HG02678 (cell line): ENCODE results near the gene SLC34A3.
"Not testable (repeated sequence)": the region's sequence is repeated elsewhere in the genome, so short reads cannot be mapped to it uniquely, and the experiment has no call there.

Source experiments
- ATAC-seq: cut with Tn5 transposase; IDR thresholded peaks from one replicate; pipeline ENCODE4 v1.9.1; 2021; ENCODE audit warnings: mild to moderate bottlenecking, moderate library complexity; ENCODE audit not compliant: unreplicated experiment

Gene SLC34A3

DNA sequence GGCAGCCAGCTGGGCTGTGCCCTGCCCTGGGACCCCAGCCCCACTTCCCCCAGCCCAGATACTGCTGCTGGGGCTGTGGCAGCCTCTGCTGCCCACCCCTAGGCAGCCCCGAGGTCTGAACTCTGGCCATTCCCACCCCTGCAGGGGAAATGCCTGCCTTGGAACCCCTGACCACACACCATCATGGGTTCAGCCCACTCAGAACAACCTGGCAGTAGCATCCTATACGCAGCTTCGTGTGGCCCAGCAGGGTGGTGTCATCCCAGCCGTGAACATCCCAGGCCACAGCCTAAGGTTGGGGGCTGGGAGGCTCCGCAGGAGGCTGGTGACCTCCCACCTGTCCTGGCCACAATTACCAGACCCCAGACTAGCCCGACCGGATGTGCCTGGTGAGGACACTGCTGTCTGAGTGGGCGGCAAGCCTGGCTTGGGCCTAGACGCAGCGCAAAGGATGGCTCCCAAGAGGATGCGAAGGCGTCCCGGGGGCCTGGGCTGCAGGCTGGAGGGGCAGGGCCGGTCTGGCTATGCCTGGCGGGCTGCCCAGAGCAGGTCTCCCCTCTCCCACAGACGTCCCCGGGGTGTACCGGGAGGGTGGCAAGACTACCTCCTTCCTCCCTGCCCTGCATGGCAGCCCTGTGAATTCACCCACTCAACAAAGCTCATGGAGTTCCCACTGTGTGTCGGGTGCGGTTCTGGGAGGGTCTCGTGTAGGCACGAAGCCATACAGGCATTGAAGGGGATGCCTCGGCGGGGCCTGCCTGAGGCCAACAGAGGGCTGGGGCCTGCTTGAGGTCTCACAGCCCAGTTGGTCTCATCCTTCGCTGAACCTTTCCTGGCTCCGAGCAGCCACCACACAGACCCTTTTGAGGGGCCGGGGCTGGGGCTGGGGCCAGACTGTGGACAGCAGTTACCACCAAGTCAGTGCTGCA, 1.5 kb upstream of the SLC34A3 start:
- ATAC-seq: no peak

DNA sequence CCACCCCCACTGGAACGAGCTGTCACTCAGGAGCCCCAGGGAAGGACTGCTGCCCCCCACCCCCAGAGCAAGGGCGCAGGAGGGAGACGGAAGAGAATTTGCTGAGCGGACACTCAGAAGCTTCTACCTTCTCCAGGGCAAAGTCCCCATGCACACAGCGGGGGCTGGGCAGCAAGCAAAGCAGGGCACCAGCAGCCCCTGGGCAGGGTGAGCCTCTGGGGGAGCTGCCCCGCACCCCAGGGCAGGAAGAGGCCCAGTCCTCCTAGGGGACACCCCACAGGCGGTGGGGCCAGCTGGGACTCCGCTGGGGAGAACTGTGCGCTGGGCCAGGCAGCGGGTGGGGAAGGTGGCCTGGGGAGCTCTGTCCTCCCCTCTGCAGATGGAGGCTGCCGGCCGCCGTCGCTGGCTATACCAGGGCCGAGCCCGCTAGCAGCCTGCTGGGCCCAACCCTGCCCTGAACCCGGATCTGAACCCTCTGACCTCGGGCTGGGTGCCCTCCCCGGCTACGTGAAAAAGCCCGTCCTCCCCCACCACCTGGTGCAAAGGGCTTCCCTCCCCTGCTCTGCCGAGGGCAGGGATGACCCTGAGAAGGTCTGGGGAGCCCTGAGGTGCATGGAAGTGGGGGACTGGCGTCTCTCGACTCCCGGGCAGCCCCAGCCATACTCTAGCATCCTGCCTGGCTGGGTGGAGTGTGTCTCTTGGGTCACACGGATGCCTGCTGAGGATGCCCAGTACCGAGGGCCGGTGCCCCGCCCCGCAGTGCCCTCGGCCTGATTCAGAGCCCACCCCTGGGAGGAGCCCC, 597 bp upstream of the SLC34A3 start:
- ATAC-seq: no peak

DNA sequence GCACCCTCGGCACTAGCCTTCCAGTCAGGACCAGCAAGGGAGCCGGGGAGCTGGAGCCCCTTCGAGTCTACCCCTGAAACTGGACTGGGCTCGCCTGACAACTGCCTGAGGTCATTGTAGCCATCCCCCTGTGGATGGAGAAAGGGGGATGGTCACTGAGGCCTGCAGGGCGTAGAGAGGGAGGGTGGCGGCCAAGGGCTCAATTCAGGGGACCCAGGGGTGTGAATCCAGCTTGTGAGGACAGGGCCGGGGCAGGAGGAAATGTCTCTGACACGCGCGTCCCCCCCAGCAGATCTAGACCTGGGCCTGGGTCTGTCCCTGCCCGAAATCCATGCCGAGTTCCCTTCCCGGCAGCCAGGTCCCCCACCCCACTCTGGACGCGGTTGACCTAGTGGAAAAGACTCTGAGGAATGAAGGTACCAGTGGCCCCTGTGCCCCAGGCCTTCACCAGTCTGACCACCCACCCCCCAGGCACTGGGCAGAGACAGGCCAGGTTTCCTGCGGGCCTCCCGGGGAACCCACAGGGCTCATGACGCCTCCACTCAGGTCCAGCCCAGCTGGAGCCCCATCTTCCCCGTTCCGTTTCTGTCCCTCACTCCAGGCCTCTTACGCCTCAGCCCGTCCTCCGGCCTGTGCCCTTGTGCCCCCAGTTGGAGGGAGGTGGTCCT, 805 bp downstream of the SLC34A3 start:
- ATAC-seq: no peak

GRCh38 chr9:137232101-137232500, 1.4 kb downstream of the SLC34A3 start:
- ATAC-seq: no peak

DNA sequence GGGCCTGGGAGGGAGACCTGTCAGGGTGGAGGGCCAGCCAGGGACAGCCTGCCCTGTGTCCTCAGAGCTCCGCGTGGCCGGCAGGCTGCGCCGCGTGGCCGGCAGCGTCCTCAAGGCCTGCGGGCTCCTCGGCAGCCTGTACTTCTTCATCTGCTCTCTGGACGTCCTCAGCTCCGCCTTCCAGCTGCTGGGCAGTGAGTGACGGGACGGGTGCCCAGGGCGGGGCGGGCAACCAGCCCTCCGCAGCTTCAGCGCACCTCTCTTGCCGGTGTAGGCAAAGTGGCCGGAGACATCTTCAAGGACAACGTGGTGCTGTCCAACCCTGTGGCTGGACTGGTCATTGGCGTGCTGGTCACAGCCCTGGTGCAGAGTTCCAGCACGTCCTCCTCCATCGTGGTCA, 1.8 kb downstream of the SLC34A3 start:
- no peak for ATAC-seq

DNA sequence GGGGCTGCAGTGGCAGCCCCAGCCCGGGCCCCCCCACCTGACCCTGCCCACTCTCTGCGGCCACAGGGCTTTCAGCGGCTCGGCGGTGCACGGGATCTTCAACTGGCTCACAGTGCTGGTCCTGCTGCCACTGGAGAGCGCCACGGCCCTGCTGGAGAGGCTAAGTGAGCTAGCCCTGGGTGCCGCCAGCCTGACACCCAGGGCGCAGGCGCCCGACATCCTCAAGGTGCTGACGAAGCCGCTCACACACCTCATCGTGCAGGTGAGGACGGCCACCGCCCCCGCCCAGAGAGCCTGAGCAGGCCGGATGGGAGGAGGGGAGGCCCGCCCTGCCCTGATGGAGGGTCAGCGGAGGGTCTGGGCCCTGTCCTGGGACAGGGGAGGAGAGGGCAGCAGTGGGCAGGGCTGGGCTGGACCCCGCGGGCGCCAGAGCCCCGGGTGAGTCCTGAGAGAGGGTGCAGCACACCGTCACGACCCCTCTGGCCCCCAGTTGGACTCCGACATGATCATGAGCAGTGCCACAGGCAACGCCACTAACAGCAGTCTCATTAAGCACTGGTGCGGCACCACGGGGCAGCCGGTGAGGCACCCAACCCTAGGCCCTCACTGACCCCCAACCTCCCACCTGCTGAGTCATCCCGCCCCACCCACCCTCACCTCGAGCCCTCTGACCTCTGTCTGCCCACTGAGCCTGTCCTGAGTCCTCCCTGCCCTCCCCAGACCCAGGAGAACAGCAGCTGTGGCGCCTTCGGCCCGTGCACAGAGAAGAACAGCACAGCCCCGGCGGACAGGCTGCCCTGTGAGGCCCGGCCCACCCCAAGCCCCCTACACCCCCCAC, 2.7 kb downstream of the SLC34A3 start:
- ATAC-seq: no peak

DNA sequence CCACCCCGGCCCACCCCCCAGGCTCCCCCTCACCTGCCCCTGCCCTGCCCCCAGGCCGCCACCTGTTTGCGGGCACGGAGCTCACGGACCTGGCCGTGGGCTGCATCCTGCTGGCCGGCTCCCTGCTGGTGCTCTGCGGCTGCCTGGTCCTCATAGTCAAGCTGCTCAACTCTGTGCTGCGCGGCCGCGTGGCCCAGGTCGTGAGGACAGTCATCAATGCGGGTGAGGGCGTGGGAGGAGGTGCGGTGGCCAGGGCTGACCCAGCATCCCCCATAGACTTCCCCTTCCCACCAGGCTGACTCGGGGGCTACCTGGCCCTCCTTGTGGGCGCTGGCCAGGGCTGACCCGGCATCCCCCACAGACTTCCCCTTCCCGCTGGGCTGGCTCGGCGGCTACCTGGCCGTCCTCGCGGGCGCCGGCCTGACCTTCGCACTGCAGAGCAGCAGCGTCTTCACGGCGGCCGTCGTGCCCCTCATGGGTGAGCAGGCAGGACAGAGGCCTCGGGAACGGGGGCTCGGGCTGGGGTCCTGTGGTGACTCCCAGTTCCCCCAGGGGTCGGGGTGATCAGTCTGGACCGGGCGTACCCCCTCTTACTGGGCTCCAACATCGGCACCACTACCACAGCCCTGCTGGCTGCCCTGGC, 3.5 kb downstream of the SLC34A3 start:
- no peak for ATAC-seq

- ATAC-seq: no peak
These were observed 4.2 kb downstream of the SLC34A3 start for GRCh38 chr9:137234758-137235423.

GRCh38 chr9:137235424-137236237, 4.9 kb downstream of the SLC34A3 start:
- no peak for ATAC-seq

DNA sequence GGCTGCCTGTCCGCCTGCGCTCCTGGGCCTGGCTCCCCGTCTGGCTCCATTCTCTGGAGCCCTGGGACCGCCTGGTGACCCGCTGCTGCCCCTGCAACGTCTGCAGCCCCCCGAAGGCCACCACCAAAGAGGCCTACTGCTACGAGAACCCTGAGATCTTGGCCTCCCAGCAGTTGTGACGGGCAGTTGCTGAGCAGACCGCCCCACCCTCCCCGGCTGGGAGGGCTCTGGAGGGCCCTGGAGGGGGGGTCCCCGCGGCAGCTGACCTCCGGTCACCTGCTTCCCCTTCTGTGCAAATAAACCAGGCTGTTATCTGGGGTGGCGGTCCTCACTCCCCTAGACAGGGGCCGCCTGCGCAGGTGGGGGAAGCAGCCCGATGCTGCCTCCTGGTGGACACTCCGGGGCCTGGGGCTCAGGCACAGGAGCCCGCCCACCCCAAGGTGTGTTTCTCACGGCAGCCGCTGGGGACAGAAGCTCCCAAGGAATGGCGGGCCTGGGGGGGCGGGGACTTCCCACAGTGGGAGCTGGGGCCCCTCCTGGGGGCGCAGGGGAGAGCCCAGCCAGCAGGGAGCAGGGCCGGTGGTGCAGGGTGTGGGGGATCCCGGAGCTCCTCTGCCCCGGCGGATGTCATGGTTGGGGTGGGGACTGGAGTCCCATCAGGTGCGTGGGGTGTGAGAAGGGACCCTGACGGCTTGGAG, 5.7 kb downstream of the SLC34A3 start:
- ATAC-seq: no peak

DNA sequence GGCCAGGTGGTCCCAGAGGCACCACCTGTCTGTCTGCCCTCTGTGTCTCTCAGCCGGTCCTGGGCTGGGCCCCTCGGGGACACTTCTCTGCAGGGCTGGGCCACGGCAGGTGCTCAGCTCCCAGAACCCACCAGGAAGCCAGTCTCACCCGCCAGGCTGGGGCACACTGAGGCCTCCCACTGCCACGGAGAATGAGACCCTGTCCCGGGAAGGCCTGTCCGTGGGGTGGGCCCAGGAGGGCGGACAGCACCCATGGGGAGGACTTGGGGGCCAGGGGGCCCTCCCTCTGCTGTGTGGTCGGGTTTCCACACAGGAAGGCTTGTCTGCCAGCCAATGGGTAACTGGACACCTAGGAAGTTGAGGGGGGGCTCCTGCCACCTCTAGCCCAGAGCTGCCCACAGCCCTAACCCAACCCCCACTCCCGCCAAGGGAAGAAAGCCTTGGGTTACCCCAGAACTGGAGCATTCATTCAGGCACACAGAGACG, 6.3 kb downstream of the SLC34A3 start:
- ATAC-seq: no peak

GRCh38 chr9:137237759-137238726, 7.3 kb downstream of the SLC34A3 start:
- no peak for ATAC-seq

DNA sequence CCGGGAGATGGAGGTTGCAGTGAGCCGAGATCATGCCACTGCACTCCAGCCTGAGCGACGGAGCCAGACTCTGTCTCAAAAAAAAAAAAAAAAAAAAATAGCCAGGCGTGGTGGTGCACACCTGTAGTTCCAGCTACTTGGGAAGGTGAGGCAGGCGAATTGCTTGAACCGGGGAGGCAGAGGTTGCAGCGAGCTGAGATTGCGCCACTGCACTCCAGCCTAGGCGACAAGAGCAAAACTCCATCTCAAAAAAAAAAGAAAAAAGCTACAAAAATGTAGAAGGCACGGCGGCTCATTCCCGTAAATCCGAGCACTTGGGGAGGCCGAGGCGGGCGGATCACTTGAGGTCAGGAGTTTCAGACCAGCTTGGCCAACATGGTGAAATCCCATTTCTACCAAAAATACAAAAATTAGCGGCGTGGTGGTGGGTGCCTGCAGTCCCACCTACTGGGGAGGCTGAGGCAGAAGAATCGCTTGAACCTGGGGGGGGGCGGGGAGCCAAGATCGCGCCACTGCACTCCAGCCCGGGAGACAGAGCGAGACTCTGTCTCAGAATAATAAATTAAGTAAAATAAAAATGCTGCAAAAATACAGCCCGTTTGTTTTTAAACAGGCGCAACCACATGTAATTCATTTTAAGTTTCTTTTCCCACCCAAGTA, 9.0 kb downstream of the SLC34A3 start:
- ATAC-seq: not testable (repeated sequence)

DNA sequence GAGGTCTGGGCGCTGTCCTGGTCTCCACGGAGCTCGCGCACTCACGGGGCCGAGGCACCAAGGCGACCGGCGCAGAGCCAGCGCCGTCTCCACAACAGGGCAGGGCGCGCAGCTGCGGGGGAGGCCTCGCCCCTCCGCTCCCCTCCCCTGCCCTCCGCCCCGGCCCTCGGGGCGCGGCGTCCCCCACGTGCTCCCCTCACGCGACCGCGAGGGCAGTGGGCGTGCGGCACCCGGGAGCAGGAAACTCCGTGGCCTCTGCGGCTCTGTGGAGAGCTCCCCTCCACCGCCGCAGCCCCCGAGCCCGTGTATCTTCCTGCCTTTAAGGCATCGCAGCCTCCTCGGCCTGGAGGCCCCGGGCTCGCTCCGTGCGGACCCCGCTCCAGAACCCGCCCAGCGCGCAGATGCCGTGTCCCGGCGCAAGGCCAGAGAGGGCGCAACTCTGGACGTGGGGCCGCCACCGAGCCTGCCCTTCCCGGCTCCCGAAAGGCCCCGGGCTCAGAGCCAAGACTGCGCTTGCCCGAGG, 9.7 kb downstream of the SLC34A3 start:
- ATAC-seq: peak; percentile 22

- peak; percentile 79 for ATAC-seq
These were observed 10.3 kb downstream of the SLC34A3 start, which contains the start of gene TUBB4B for GRCh38 chr9:137240841-137241489. Gene TUBB4B, plus strand, starts transcription at chr9:137241287. Its CDS starts 74 bp downstream, at chr9:137241361.
